Activated naive CD4-positive, alpha-beta T cell treated with anti-CD3 and anti-CD28 coated beads, Interleukin-2, amount 50 U/mL, for 72 hours (primary cell): ENCODE results near the gene ENOX1. TPM values are rescaled to one million over a fixed set of nuclear protein-coding genes. Genes with fewer than 3 reads are reported as not detected.
"Not testable (repeated sequence)": the region's sequence is repeated elsewhere in the genome, so short reads cannot be mapped to it uniquely, and the experiment has no call there.

ENCODE experiments used
- ATAC-seq, 2 donors: fragments of 150-1000 bp; cut with Tn5 transposase; 2 replicates each; pipeline ENCODE4 v1.10.0; 2021; ENCODE audit warnings: mild to moderate bottlenecking in 2 of 2, moderate library complexity in 2 of 2
- DNase-seq, 2 donors: peaks; one replicate each; pipeline ENCODE4 v3.0.0; 2021 to 2022; ENCODE audit warnings: low spot score in 2 of 2
- H3K27ac Mint-ChIP-seq, 2 donors: one replicate each; pipeline ENCODE4 v1.8.0; 2022; ENCODE audit warnings: mild to moderate bottlenecking in 2 of 2, mixed read lengths in 2 of 2
- H3K36me3 Mint-ChIP-seq, 2 donors: one replicate each; pipeline ENCODE4 v1.8.0; 2022; ENCODE audit warnings: mixed read lengths in 2 of 2
- H3K9me3 Mint-ChIP-seq, 2 donors: one replicate each; pipeline ENCODE4 v1.8.0; 2022; ENCODE audit warnings: mixed read lengths in 2 of 2
- total RNA-seq, 2 donors: library from RNA; stranded (reverse); gene quantifications; one replicate each; pipeline ENCODE4 v1.2.3, GENCODE V29; 2022

Gene ENOX1
- 1 to 10 TPM in 1 of 2 donors, not detected in 1; 1.8 TPM for total RNA-seq

DNA sequence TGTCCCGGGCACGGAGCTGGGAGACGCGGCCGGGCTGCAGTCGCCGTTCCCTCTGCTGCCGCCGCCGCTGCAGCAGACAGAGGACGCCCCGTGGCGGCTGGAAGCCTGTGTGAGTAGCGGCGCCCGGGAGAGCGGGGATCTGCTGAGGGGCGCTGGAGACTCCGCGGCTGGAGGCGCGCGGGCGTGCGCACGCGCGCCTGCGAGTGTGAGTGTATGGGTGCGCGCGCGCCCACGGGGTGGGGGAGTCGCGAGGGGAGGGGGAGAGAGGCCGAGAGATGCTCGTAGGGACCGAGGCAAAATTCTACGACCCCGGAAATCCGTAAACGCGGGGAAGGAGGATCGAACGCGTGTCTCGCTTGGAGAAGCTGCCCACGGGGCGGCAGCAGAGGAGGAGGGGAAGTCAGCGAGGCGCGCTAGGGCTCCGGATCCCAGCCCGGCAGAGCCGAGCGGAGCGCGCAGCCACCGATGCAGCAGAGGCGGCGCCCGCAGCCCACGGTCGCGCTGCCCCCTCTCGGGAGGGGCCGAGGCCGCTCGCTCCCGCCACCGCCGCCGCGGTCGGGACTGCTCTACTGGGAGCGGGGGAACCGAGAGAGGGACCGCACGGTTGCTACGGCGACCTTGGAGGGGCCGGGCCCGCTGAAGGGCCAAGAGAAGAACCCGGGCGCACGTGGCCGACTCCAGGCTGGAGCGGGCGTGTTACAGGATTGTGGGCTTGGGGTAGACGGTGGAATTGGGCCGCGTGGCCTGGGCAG lies at the start of gene ENOX1:
Gene ENOX1, minus strand, starts transcription at position 207 of the 752 bp plus-strand sequence.
- DNase-seq: peak in 1 of 2 donors; percentile 40

GRCh38 chr13:43835701-43836100 lies 48.9 kb upstream of the ENOX1 start:
- H3K9me3 Mint-ChIP-seq: no peaks in the 10 kb centered on the region

More for the DNA sequence above, at the start of gene ENOX1:
- ATAC-seq: peak; percentile 55 to 74
- no peak within 1 kb of the TSS for H3K27ac Mint-ChIP-seq
- no peaks in the 10 kb centered on the region for H3K36me3 Mint-ChIP-seq
- no peaks in the 10 kb centered on the region for H3K9me3 Mint-ChIP-seq

GRCh38 chr13:43831088-43831487 lies 44.3 kb upstream of the ENOX1 start:
- Mint-ChIP-seq H3K36me3 (no peaks in the 10 kb centered on the region), H3K27ac (no peak overlapping the region), H3K9me3 (no peaks in the 10 kb centered on the region)
- ATAC-seq: no peak
- no peak for DNase-seq

More at GRCh38 chr13:43835701-43836100, 48.9 kb upstream of the ENOX1 start:
- Mint-ChIP-seq H3K36me3 (no peaks in the 10 kb centered on the region), H3K27ac (no peak overlapping the region)
- ATAC-seq (no peak), DNase-seq (no peak)

DNA sequence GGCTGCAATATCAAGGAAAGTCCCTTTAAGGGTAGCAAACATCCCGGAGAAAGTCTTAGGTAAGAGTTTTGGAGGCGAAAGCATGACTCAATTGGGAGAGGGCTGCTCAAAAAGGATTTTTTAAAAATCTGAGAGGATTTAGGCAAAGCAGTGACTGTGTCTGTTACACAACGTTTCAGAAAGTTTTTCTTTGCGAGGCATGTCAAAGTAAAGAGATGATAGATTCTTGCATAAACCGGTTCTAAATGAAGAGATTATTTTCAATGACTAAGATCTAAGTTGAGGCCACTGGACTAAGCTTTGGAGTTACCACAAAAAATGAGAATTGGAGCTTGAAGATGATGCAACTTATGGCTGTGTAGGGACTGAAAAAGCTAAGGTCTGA lies 43.7 kb upstream of the ENOX1 start:
- H3K36me3 Mint-ChIP-seq: no peaks in the 10 kb centered on the region

DNA sequence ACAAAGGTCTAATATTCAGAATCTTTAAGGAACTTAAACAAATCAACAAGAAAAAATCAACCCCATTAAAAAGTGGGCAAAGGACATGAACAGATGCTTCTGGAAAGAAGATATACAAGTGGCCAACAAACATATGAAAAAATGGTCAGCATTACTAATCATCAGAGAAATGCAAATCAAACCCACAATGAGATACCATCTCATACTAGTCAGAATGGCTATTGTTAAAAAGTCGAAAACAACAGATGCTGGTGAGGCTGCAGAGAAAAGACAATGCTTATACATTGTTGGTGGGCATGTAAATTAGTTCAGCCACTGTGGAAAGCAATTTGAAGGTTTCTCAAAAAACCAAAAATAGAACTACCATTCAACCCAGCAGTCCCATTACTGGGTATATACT lies 37.9 kb upstream of the ENOX1 start:
- H3K27ac Mint-ChIP-seq, H3K36me3 Mint-ChIP-seq, H3K9me3 Mint-ChIP-seq, DNase-seq, ATAC-seq: not testable (repeated sequence)

More for the DNA sequence above, 43.7 kb upstream of the ENOX1 start:
- H3K9me3 Mint-ChIP-seq: no peaks in the 10 kb centered on the region
- no peak for DNase-seq
- H3K27ac Mint-ChIP-seq: no peak overlapping the region
- ATAC-seq: no peak

DNA sequence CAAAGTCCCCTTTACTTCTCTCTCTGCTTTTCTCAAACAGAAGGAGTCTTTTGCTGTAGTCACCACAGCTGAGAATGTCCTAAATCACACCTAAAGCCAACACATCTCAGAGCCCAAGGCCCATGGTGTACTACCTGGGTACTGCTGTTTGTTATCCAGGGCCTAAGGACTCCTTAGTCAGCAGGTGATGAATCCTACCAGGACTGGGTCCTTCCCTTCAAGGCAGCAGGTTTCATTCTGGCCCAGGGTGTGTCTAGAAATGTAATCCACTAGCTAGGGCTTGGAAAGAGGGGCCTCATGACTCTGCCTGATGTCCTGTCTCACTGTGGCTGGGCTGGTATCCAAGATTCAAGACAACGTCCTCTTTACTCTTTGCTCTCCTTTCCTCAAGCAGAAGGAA lies 36.2 kb upstream of the ENOX1 start:
- DNase-seq (no peak), ATAC-seq (no peak)
- Mint-ChIP-seq H3K27ac (no peak overlapping the region), H3K36me3 (peaks cover 4 to 6% of the 10 kb centered on the region in 2 donors), H3K9me3 (peaks cover 0 to 4% of the 10 kb centered on the region in 2 donors)

DNA sequence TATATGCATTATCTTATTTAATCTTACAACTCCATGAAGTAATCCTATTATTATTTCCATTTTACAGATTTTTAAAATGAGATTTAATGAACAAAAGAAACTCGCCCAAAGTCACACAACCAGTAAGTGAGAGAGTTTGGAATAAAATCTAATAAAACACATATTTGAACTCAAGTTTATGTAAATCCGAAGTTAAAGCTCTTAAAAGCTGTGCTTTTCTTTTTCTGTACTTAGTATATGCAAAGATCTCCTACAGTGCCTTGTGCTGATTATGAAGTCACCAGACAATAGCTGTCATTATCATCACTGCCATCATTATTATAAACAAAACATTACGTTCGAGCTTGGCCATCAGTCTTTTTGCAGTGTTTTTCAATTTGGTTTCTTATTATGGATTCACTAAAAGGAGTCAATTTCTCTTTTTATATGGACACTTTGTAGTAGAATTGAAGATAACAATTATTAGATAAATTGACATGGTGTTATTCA lies 29.7 kb upstream of the ENOX1 start:
- Mint-ChIP-seq H3K27ac (no peak overlapping the region), H3K9me3 (peaks cover 0 to 5% of the 10 kb centered on the region in 2 donors), H3K36me3 (peaks cover 6% of the 10 kb centered on the region in 2 donors)
- ATAC-seq (no peak), DNase-seq (no peak)

GRCh38 chr13:43815204-43815603 lies 28.4 kb upstream of the ENOX1 start:
- peaks cover 6% of the 10 kb centered on the region in 2 donors for H3K36me3 Mint-ChIP-seq
- H3K9me3 Mint-ChIP-seq: peaks cover 0 to 5% of the 10 kb centered on the region in 2 donors
- no peak overlapping the region for H3K27ac Mint-ChIP-seq
- ATAC-seq (no peak), DNase-seq (no peak)

DNA sequence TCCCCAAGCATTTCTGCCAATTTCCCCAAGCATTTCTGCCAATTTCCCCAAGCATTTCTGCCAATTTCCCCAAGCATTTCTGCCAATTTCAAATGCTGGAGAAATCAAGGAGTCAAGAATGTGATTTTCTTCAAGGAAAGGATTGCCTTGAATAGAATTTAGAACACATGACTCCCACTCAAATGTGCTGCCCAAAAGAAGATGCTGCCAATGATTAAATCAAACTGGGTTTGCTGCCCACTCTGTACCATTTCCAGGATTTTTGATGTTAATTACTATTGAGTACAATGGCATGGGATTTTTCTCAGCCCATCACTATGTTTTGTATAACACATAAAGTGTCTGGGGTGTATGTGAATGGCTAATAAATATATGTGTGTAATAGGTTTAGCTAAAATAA lies 21.9 kb upstream of the ENOX1 start:
- Mint-ChIP-seq H3K27ac (no peak overlapping the region), H3K36me3 (no peaks in the 10 kb centered on the region), H3K9me3 (no peaks in the 10 kb centered on the region)
- DNase-seq: no peak
- ATAC-seq: no peak

DNA sequence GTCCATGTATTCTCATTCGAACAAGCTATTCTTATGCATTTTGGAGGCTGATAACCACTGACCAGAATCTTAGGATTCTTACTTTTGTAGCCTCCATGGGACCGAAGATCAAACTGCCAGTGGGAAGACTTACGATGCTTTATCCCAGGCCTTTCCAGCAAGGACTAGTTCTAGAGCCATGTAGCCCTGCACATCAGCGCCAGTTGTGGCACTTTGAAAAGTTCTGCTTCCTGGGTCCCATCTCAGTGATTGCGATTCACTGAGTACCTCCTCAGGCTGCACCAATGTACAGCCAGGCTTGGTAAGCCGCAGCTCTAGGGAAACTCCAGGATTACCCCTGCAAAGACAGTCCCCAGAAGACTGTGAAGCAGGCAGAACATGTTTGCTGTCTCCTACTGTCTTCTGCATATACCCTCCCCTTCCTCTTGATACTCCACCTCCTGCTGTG lies 18.9 kb upstream of the ENOX1 start:
- no peak for ATAC-seq
- DNase-seq: no peak
- H3K27ac Mint-ChIP-seq: no peak overlapping the region
- no peaks in the 10 kb centered on the region for H3K36me3 Mint-ChIP-seq
- no peaks in the 10 kb centered on the region for H3K9me3 Mint-ChIP-seq

- Mint-ChIP-seq H3K9me3 (no peaks in the 10 kb centered on the region), H3K36me3 (no peaks in the 10 kb centered on the region), H3K27ac (peak overlapping the region in 1 of 2 donors; percentile 70)
- ATAC-seq (peak; percentile 94 to 96), DNase-seq (peak in 1 of 2 donors; percentile 48)
Measured at GRCh38 chr13:43805071-43805468, 18.3 kb upstream of the ENOX1 start.

GRCh38 chr13:43804461-43805070 lies 17.8 kb upstream of the ENOX1 start:
- H3K36me3 Mint-ChIP-seq: no peaks in the 10 kb centered on the region
- peak in 1 of 2 donors; percentile 47 for DNase-seq
- ATAC-seq: no peak

GRCh38 chr13:43802511-43802910 lies 15.7 kb upstream of the ENOX1 start:
- Mint-ChIP-seq H3K9me3 (no peaks in the 10 kb centered on the region), H3K27ac (no peak overlapping the region), H3K36me3 (no peaks in the 10 kb centered on the region)
- ATAC-seq: no peak
- DNase-seq: no peak

More at GRCh38 chr13:43804461-43805070, 17.8 kb upstream of the ENOX1 start:
- Mint-ChIP-seq H3K27ac (peak overlapping the region in 1 of 2 donors; percentile 70), H3K9me3 (no peaks in the 10 kb centered on the region)

- peak in 1 of 2 donors; percentile 21 for ATAC-seq
Measured at GRCh38 chr13:43800828-43801227, 14.1 kb upstream of the ENOX1 start.

DNA sequence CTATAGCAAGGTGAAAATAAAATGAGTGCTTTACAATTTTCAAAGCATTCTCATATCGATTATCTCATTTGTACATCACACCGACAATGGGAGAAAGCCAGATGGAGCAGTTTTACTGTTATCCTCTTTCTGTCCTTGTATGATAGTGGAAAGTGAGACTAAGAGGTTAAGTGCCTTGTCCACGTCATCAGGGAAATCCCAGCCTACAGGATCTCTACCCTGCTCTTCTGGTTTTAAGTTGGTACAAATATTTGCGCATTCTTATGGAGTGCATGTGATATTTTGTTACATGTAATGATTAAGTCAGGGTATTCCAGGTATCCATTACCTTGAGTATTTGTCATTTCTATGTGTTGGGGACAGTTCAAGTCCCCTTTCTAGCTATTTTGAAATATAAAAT lies 12.4 kb upstream of the ENOX1 start:
- no peak overlapping the region for H3K27ac Mint-ChIP-seq
- no peaks in the 10 kb centered on the region for H3K36me3 Mint-ChIP-seq
- ATAC-seq: peak; percentile 33 to 43
- no peaks in the 10 kb centered on the region for H3K9me3 Mint-ChIP-seq
- DNase-seq: no peak

More at GRCh38 chr13:43800828-43801227, 14.1 kb upstream of the ENOX1 start:
- no peaks in the 10 kb centered on the region for H3K36me3 Mint-ChIP-seq
- no peak overlapping the region for H3K27ac Mint-ChIP-seq
- no peak for DNase-seq
- no peaks in the 10 kb centered on the region for H3K9me3 Mint-ChIP-seq

- H3K9me3 Mint-ChIP-seq: no peaks in the 10 kb centered on the region
- ATAC-seq (no peak), DNase-seq (no peak)
- H3K36me3 Mint-ChIP-seq: no peaks in the 10 kb centered on the region
- no peak overlapping the region for H3K27ac Mint-ChIP-seq
Measured at GRCh38 chr13:43797869-43798268, 11.1 kb upstream of the ENOX1 start.

- no peaks in the 10 kb centered on the region for H3K36me3 Mint-ChIP-seq
- no peaks in the 10 kb centered on the region for H3K9me3 Mint-ChIP-seq
- DNase-seq: no peak
- peak; percentile 69 to 72 for ATAC-seq
- H3K27ac Mint-ChIP-seq: peak overlapping the region; percentile 8 to 86
Measured at GRCh38 chr13:43797159-43797558, 10.4 kb upstream of the ENOX1 start.
